Measurements from ENCODE around the gene FRG2. TPM values are rescaled to one million over a fixed set of nuclear protein-coding genes. Genes with fewer than 3 reads are reported as not detected.
"Not testable (repeated sequence)": the region's sequence is repeated elsewhere in the genome, so short reads cannot be mapped to it uniquely, and the experiment has no call there.

FRG2 gene
- total and polyA plus RNA-seq, 2 of the 13 experiments (the other 11 are each of a cell fraction or from before 2014, with no cell fraction given) = not detected

DNA sequence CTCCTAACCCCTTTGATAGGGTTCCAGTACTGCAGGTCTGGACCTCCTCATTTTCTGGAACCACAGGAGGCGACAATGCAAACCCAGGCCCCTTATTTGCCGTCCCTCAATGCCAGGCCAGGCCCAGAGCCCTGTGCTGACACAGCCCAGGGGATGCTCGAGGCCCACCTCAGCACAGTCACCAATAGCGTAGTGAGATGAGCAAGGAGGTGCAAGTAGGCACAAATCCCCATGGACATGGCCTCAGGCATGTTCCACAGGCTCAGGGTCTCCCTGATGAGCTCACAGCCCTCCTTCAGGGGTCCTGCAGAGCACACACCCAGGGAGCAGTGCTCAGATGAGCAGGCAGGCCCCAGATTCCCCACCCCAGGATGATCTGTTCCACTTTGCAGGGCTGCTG, 31.9 kb upstream of the FRG2 start:
- H3K36me3 ChIP-seq (replicated peaks in 1 of 2; ENCODE audit: control insufficient read depth in 1 of 2, insufficient read depth in 2 of 2, low read length in 2 of 2); H3K4me1 ChIP-seq (ENCODE audit: insufficient read depth, low read length); H3K27ac ChIP-seq (ENCODE audit: extremely low read length, insufficient read depth, low read length); ATAC-seq; DNase-seq (ENCODE audit: low spot score); H3K4me2 ChIP-seq (ENCODE audit: low read depth, low read length); CTCF ChIA-PET (ENCODE audit: low intra/inter-chr PET ratio, low total read pairs); H3K9me3 ChIP-seq (ENCODE audit: low read length); BruUV-seq (replicated peaks); H3K27me3 ChIP-seq (ENCODE audit: control insufficient read depth in 1 of 2, insufficient read depth in 2 of 2, low read length in 2 of 2); FAIRE-seq; H3K4me3 ChIP-seq (replicated peaks in 1 of 3; ENCODE audit: insufficient read depth in 1 of 3, low read depth in 2 of 3, low read length in 3 of 3); H3K9ac ChIP-seq (ENCODE audit: insufficient read depth, low read depth, low read length); in situ Hi-C loops (cut with HindIII; ENCODE audit: extremely low pct_ligation_motif_present, low pct_unique_long_range_greater_than_20kb); intact Hi-C loops (cut with micrococcal nuclease; ENCODE audit: unreplicated experiment); POLR2A ChIA-PET; H2AFZ ChIP-seq (ENCODE audit: low read length); H4K20me1 ChIP-seq (ENCODE audit: insufficient read depth, low read length); H3K79me2 ChIP-seq (ENCODE audit: insufficient read depth, low read length): not testable (repeated sequence)
- WGBS (ENCODE audit: low lambda C conversion rate) = no CpG with 5 or more reads among the region's 4 CpGs

DNA sequence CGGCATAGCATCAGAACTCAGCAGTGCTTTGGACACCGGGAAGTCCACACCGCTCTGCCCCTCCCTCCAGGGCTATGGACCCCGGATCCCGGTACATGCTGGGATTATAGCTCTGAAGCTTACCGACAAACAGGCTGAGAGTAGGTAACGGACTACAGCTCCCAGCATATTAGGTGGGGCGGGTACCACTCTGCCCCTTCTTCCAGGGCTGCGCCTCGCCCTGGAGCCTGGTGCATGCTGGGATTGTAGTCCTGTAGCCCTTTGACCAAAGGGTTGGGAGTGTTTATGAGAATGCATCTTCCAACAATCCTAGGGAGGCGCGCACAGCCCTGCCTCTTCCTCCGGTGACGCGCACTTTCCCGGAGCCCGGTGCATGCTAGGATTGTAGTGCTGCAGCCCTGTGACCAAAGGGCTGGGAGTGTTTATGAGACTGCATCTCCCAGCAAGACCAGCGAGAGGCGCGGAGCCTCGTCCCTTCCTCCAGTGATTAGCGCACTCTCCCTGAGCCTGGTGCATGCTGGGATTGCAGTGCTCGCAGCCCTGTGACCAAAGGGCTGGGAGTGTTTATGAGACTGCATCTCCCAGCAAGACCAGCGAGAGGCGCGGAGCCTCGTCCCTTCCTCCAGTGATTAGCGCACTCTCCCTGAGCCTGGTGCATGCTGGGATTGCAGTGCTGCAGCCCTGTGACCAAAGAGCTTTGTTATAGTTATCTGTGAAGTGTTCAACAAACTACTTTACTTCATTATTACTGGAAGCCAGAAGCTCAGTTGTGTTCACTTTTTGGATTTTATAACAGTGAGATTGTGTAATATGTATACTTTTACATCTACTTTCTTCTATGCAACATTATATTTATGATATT, 22.6 kb upstream of the FRG2 start:
- BruUV-seq (replicated peaks); H2AFZ ChIP-seq (ENCODE audit: low read length); H3K9ac ChIP-seq (ENCODE audit: insufficient read depth, low read depth, low read length); H3K27me3 ChIP-seq (ENCODE audit: control insufficient read depth in 1 of 2, insufficient read depth in 2 of 2, low read length in 2 of 2); DNase-seq (ENCODE audit: low spot score); H3K36me3 ChIP-seq (replicated peaks in 1 of 2; ENCODE audit: control insufficient read depth in 1 of 2, insufficient read depth in 2 of 2, low read length in 2 of 2); H4K20me1 ChIP-seq (ENCODE audit: insufficient read depth, low read length); H3K27ac ChIP-seq (ENCODE audit: extremely low read length, insufficient read depth, low read length); intact Hi-C loops (cut with micrococcal nuclease; ENCODE audit: unreplicated experiment); H3K4me1 ChIP-seq (ENCODE audit: insufficient read depth, low read length); H3K4me2 ChIP-seq (ENCODE audit: low read depth, low read length); H3K9me3 ChIP-seq (ENCODE audit: low read length); H3K4me3 ChIP-seq (replicated peaks in 1 of 3; ENCODE audit: insufficient read depth in 1 of 3, low read depth in 2 of 3, low read length in 3 of 3); POLR2A ChIA-PET; in situ Hi-C loops (cut with HindIII; ENCODE audit: extremely low pct_ligation_motif_present, low pct_unique_long_range_greater_than_20kb); CTCF ChIA-PET (ENCODE audit: low intra/inter-chr PET ratio, low total read pairs); H3K79me2 ChIP-seq (ENCODE audit: insufficient read depth, low read length); TF ChIP-seq GABPA (IDR thresholded peaks at IDR 0.05; ENCODE audit: low read depth, low read length); CREB1 (IDR thresholded peaks at IDR 0.05); CREM (CRISPR knock-in tag; IDR thresholded peaks at IDR 0.05): not testable (repeated sequence)
- ATAC-seq = peak; percentile 92
- TF ChIP-seq, protein P1, sequence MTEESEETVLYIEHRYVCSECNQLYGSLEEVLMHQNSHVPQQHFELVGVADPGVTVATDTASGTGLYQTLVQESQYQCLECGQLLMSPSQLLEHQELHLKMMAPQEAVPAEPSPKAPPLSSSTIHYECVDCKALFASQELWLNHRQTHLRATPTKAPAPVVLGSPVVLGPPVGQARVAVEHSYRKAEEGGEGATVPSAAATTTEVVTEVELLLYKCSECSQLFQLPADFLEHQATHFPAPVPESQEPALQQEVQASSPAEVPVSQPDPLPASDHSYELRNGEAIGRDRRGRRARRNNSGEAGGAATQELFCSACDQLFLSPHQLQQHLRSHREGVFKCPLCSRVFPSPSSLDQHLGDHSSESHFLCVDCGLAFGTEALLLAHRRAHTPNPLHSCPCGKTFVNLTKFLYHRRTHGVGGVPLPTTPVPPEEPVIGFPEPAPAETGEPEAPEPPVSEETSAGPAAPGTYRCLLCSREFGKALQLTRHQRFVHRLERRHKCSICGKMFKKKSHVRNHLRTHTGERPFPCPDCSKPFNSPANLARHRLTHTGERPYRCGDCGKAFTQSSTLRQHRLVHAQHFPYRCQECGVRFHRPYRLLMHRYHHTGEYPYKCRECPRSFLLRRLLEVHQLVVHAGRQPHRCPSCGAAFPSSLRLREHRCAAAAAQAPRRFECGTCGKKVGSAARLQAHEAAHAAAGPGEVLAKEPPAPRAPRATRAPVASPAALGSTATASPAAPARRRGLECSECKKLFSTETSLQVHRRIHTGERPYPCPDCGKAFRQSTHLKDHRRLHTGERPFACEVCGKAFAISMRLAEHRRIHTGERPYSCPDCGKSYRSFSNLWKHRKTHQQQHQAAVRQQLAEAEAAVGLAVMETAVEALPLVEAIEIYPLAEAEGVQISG (CRISPR knock-in tag; IDR thresholded peaks at IDR 0.05) = 0 out of 2 replicates have a peak, but pooled peaks have one; percentile 17
- TF ChIP-seq GABPA (CRISPR knock-in tag; IDR thresholded peaks at IDR 0.05; ENCODE audit: low read depth) (peak; percentile 37), CREB1 (CRISPR knock-in tag; IDR thresholded peaks at IDR 0.05) (peak; percentile 53), GABPB1 (CRISPR knock-in tag; IDR thresholded peaks at IDR 0.05) (peak; percentile 61), THAP11 (CRISPR knock-in tag; IDR thresholded peaks at IDR 0.05) (peak; percentile 87), ZNF143 (CRISPR knock-in tag; IDR thresholded peaks at IDR 0.05) (peak; percentile 81), CREM (IDR thresholded peaks at IDR 0.05) (peak; percentile 69)
- no CpG with 5 or more reads among the region's 28 CpGs for WGBS (ENCODE audit: low lambda C conversion rate)
- FAIRE-seq = peak; percentile 42

DNA sequence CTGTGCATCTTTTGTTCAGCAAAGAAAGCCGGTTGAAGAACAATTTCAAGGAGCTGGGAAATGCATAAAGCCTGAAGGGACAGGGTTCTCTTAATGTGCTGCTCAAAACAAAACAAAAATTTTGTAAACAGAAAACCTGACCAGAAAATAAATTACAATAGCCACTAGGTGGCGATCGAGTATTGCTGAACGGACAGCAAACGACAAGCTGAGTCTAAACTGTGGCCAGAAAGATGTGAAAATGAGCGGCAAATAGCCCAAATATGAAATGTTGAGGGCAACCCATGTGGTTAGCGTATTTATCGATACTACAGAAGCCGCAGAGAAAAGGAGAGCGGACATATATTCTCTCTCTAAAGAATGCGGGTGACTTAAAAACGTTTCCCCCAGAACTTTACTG, 20.6 kb upstream of the FRG2 start:
- CTCF ChIA-PET (ENCODE audit: low intra/inter-chr PET ratio, low total read pairs); BruUV-seq (replicated peaks); H3K4me3 ChIP-seq (replicated peaks in 1 of 3; ENCODE audit: insufficient read depth in 1 of 3, low read depth in 2 of 3, low read length in 3 of 3); H3K27me3 ChIP-seq (ENCODE audit: control insufficient read depth in 1 of 2, insufficient read depth in 2 of 2, low read length in 2 of 2); H3K4me1 ChIP-seq (ENCODE audit: insufficient read depth, low read length); POLR2A ChIA-PET; H3K4me2 ChIP-seq (ENCODE audit: low read depth, low read length); H3K9ac ChIP-seq (ENCODE audit: insufficient read depth, low read depth, low read length); FAIRE-seq; H2AFZ ChIP-seq (ENCODE audit: low read length); H3K27ac ChIP-seq (ENCODE audit: extremely low read length, insufficient read depth, low read length); H3K36me3 ChIP-seq (replicated peaks in 1 of 2; ENCODE audit: control insufficient read depth in 1 of 2, insufficient read depth in 2 of 2, low read length in 2 of 2); DNase-seq (ENCODE audit: low spot score); intact Hi-C loops (cut with micrococcal nuclease; ENCODE audit: unreplicated experiment); ATAC-seq; H3K9me3 ChIP-seq (ENCODE audit: low read length); in situ Hi-C loops (cut with HindIII; ENCODE audit: extremely low pct_ligation_motif_present, low pct_unique_long_range_greater_than_20kb); H3K79me2 ChIP-seq (ENCODE audit: insufficient read depth, low read length); H4K20me1 ChIP-seq (ENCODE audit: insufficient read depth, low read length): not testable (repeated sequence)
- WGBS (ENCODE audit: low lambda C conversion rate) = 0% methylated on average over 2 of the region's 12 CpGs

All from HepG2 (cell line).